Activated CD8-positive, alpha-beta memory T cell treated with anti-CD3 and anti-CD28 coated beads, Interleukin-2, amount 50 U/mL, for 24 hours (primary cell): ENCODE results near the gene TTC24.
"Not testable (repeated sequence)": the region's sequence is repeated elsewhere in the genome, so short reads cannot be mapped to it uniquely, and the experiment has no call there.

Experiments used
- DNase-seq: peaks from one replicate; pipeline ENCODE4 v3.0.0-alpha.2; 2020; ENCODE audit errors: extremely low read depth

Gene TTC24

GRCh38 chr1:156608981-156609380 lies 29.5 kb downstream of the TTC24 start:
- no peak for DNase-seq

- not testable (repeated sequence) for DNase-seq
Measured at GRCh38 chr1:156610072-156610471, 30.5 kb downstream of the TTC24 start.

- DNase-seq: no peak
Measured at GRCh38 chr1:156612666-156613065, 33.1 kb downstream of the TTC24 start.

GRCh38 chr1:156615946-156616345 lies 36.4 kb downstream of the TTC24 start:
- no peak for DNase-seq

GRCh38 chr1:156616463-156616862 lies 36.9 kb downstream of the TTC24 start:
- no peak for DNase-seq

GRCh38 chr1:156618853-156619581 lies 39.5 kb downstream of the TTC24 start, which contains the start of gene HAPLN2:
HAPLN2 (plus strand) TSS chr1:156619415; CDS start chr1:156623491, 4,076 bp downstream.
- DNase-seq: no peak

GRCh38 chr1:156619582-156619955 lies 40.0 kb downstream of the TTC24 start:
- no peak for DNase-seq

- DNase-seq: no peak
Measured at GRCh38 chr1:156622581-156623297, 43.2 kb downstream of the TTC24 start.

GRCh38 chr1:156623946-156624813 lies 44.7 kb downstream of the TTC24 start:
- DNase-seq: no peak

GRCh38 chr1:156624814-156625435 lies 45.4 kb downstream of the TTC24 start:
- DNase-seq: no peak

GRCh38 chr1:156625436-156626078 lies 46.0 kb downstream of the TTC24 start:
- DNase-seq: no peak

- DNase-seq: no peak
Measured at GRCh38 chr1:156626079-156626438, 46.5 kb downstream of the TTC24 start.

GRCh38 chr1:156627313-156627880 lies 47.9 kb downstream of the TTC24 start:
- DNase-seq: no peak

- DNase-seq: no peak
Measured at GRCh38 chr1:156629823-156630449, 50.4 kb downstream of the TTC24 start.

- not testable (repeated sequence) for DNase-seq
Measured at GRCh38 chr1:156631152-156631551, 51.6 kb downstream of the TTC24 start.

GRCh38 chr1:156632355-156632754 lies 52.8 kb downstream of the TTC24 start:
- DNase-seq: no peak
